Memory B cell (primary cell): ENCODE measurements around the gene OR12D1.
"Not testable (repeated sequence)": the region's sequence is repeated elsewhere in the genome, so short reads cannot be mapped to it uniquely, and the experiment has no call there.

ENCODE experiments used
- ATAC-seq: fragments of 150-1000 bp; cut with Tn5 transposase; 2 replicates; pipeline ENCODE4 v1.10.0; 2021; ENCODE audit warnings: low read depth, mild to moderate bottlenecking, moderate library complexity
- DNase-seq, 2 donors: peaks; one replicate each; pipeline ENCODE4 v3.0.0; 2022; ENCODE audit warnings: low spot score in 2 of 2
- H3K27ac Mint-ChIP-seq: one replicate; pipeline ENCODE4 v1.8.0; 2022; ENCODE audit warnings: mild to moderate bottlenecking, moderate library complexity, mixed read lengths
- H3K27me3 Mint-ChIP-seq: one replicate; pipeline ENCODE4 v1.8.0; 2022; ENCODE audit warnings: mixed read lengths
- H3K36me3 Mint-ChIP-seq: one replicate; pipeline ENCODE4 v1.8.0; 2022; ENCODE audit warnings: mild to moderate bottlenecking, mixed read lengths
- H3K4me1 Mint-ChIP-seq: one replicate; pipeline ENCODE4 v1.8.0; 2022; ENCODE audit warnings: mixed read lengths
- H3K4me3 Mint-ChIP-seq: one replicate; pipeline ENCODE4 v1.8.0; 2022; ENCODE audit warnings: mild to moderate bottlenecking, moderate library complexity, mixed read lengths
- H3K9me3 Mint-ChIP-seq: one replicate; pipeline ENCODE4 v1.8.0; 2022; ENCODE audit warnings: mixed read lengths

OR12D1 gene

DNA sequence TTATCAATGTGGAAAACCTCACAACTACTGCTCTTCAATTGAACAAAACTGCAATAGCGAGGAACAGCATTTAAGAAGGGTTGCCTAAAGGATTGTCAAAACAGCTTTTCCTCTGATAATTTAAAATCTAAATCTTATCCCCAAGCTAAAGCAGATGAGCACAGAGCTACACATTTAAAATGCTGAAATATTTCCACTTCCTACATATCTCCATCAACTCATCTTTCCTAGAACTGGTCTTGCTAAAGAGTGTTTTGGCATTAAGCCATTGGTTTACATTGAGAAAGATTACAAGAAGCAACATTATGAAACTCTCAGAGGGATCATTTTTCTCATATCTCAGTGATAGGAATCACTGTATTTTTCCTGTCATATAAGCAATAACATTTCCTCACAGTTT, 28.0 kb downstream of the OR12D1 start:
- no peak for DNase-seq
- Mint-ChIP-seq H3K4me3 (no peak overlapping the region), H3K9me3 (peaks cover 7% of the 10 kb centered on the region), H3K27ac (no peak overlapping the region), H3K4me1 (no peaks in the 10 kb centered on the region), H3K27me3 (peaks cover 21% of the 10 kb centered on the region), H3K36me3 (peaks cover 1% of the 10 kb centered on the region)
- no peak for ATAC-seq

DNA sequence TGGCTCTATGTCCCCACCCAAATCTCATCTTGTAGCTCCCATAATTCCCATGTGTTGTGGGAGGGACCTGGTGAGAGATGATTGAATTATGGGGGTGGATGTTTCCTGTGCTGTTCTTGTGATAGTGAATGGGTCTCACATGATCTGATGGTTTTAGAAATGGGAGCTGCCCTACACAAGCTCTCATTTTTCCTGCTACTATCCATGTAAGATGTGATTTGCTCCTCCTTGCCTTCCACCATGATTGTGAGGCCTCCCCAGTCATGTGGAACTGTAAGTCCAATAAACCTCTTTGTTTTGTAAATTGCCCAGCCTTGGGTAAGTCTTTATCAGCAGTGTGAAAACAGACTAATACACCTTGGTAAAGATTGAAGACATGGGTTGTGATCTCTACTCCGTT, 29.3 kb downstream of the OR12D1 start:
- ATAC-seq, H3K27ac Mint-ChIP-seq, H3K36me3 Mint-ChIP-seq, H3K4me1 Mint-ChIP-seq, H3K9me3 Mint-ChIP-seq, H3K4me3 Mint-ChIP-seq, DNase-seq: not testable (repeated sequence)
- H3K27me3 Mint-ChIP-seq: peaks cover 24% of the 10 kb centered on the region

DNA sequence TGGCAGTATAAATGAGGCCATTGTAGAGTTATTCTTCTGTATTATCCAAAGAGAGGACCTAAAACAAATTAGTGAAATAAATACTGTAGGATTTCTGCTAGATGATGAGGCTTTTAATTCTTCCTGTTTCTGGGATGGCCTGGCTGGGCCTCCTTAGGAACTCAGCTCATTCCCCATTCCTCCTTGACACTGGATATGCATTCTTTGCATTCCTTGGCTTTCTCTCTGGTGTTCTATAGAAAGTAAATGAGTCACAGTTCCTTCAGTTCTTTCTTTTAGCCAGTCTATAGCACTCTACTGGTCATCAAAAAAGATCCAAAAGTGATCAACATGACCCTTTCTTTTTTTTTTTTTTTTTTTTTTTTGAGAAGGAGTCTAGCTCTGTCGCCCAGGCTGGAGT, 32.9 kb downstream of the OR12D1 start:
- Mint-ChIP-seq H3K27me3 (peaks cover 23% of the 10 kb centered on the region), H3K4me3 (no peak overlapping the region), H3K27ac (no peak overlapping the region), H3K9me3 (peaks cover 9% of the 10 kb centered on the region), H3K36me3 (peaks cover 1% of the 10 kb centered on the region), H3K4me1 (no peaks in the 10 kb centered on the region)
- ATAC-seq (no peak), DNase-seq (no peak)

DNA sequence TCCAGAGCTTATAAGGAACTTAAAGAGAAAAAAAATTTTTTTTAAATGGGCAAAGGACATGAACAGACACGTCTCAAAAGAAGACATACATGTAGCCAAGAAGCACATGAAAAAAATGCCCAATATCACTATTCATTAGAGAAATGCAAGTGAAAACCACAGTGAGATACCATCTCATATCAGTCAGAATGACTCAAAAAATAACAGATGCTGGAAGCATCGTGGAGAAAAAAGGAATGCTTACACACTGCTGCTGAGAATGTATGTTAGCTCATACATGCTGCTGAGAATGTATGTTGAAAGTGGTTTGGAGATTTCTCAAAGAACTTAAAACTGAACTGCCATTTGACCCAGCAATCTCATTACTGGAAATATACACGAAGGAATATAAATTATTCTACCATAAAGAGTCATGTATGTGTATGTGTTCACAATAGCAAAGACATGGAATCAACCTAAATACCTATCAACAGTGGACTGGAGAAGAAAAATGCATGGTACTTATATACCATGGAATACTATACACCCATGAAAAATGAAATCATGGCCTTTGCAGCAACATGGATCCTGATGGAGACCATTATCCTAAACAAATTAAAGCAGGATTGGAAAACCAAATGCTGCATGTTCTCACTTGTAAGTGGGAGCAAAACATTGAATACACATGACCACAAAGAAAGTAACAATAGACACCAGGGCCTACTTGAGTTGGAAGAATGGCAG, 36.9 kb downstream of the OR12D1 start:
- no peak overlapping the region for H3K27ac Mint-ChIP-seq
- peaks cover 1% of the 10 kb centered on the region for H3K9me3 Mint-ChIP-seq
- DNase-seq (no peak), ATAC-seq (no peak)
- H3K4me1 Mint-ChIP-seq: no peaks in the 10 kb centered on the region
- H3K27me3 Mint-ChIP-seq: peaks cover 11% of the 10 kb centered on the region
- H3K4me3 Mint-ChIP-seq: no peak overlapping the region
- no peaks in the 10 kb centered on the region for H3K36me3 Mint-ChIP-seq

DNA sequence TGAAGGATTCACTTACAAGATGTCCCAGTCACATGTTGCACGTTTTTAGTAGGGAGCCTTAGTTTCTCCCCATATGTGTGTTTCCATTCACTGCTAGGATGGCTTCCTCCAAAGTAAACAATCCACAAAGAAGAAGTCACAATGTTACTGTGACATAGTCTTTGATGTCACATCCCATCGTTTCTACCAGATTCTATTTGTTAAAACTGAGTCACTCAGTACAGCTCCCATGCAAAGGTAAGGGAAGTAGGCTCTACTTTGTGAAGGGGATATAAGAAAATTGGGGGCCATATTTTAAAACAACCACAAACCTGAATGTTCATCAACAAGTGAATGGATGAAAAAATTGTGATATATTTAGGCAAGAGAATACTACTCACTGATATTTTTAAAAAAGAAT, 42.2 kb downstream of the OR12D1 start, which contains the start of the genes OR11A1 and OR2H1:
Gene OR11A1 (minus strand): TSS at position 101 of the 400 bp plus-strand sequence. CDS start 29,430 bp downstream, outside the sequence.
Gene OR2H1 (plus strand): TSS at position 185 of the 400 bp plus-strand sequence. CDS start 4,615 bp downstream, outside the sequence.
- DNase-seq (no peak), ATAC-seq (no peak)
- Mint-ChIP-seq H3K4me3 (no peak within 1 kb of the TSS), H3K9me3 (no peaks in the 10 kb centered on the region), H3K27me3 (peaks cover 2% of the 10 kb centered on the region), H3K27ac (no peak within 1 kb of the TSS), H3K4me1 (no peaks in the 10 kb centered on the region), H3K36me3 (no peaks in the 10 kb centered on the region)

DNA sequence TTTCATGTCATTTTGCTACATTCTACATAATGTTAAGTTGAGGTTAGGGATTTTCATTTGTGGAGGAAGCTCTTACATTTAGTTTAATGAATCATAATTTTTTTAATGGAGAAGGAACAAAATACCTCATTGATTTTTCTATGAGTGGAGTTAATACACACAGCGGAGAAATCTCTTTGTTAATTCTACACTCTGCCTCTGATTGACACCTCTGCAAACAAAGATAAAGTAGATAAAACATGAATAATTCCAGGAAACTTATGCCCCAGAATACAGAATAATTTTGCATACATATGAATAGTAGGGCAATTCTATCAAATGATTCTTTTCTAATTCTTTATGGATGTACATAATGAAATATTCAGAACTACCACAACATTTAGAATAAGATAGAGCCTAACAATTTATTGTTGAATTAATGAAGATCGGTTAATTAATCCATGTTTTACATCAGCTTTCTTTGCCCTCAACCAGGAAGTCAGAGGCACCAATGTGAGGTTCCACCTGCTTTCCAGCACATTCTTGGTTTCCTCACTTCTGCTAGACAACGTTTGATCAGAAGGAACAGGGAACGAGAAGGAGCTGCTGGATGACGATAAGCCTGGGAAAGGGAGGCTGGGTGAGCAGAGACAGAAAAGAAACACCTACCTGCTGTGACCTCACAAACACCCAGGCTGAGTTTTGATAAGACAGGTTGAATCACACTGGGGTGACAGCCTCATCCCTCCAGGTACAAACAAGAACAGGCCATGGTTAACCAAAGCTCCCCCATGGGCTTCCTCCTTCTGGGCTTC, 46.5 kb downstream of the OR12D1 start:
- Mint-ChIP-seq H3K36me3 (no peaks in the 10 kb centered on the region), H3K4me1 (no peaks in the 10 kb centered on the region)

DNA sequence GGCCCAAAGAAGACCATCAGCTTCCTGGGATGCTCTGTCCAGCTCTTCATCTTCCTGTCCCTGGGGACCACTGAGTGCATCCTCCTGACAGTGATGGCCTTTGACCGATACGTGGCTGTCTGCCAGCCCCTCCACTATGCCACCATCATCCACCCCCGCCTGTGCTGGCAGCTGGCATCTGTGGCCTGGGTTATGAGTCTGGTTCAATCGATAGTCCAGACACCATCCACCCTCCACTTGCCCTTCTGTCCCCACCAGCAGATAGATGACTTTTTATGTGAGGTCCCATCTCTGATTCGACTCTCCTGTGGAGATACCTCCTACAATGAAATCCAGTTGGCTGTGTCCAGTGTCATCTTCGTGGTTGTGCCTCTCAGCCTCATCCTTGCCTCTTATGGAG, 47.3 kb downstream of the OR12D1 start:
- Mint-ChIP-seq H3K36me3 (no peaks in the 10 kb centered on the region), H3K9me3 (no peaks in the 10 kb centered on the region), H3K4me1 (no peaks in the 10 kb centered on the region), H3K4me3 (no peak overlapping the region), H3K27ac (peak overlapping the region; percentile 18), H3K27me3 (peaks cover 9% of the 10 kb centered on the region)
- DNase-seq: no peak
- no peak for ATAC-seq

More for the DNA sequence above, 46.5 kb downstream of the OR12D1 start:
- H3K9me3 Mint-ChIP-seq: no peaks in the 10 kb centered on the region
- no peak overlapping the region for H3K4me3 Mint-ChIP-seq
- no peak for ATAC-seq
- DNase-seq: no peak
- peaks cover 9% of the 10 kb centered on the region for H3K27me3 Mint-ChIP-seq
- H3K27ac Mint-ChIP-seq: no peak overlapping the region

DNA sequence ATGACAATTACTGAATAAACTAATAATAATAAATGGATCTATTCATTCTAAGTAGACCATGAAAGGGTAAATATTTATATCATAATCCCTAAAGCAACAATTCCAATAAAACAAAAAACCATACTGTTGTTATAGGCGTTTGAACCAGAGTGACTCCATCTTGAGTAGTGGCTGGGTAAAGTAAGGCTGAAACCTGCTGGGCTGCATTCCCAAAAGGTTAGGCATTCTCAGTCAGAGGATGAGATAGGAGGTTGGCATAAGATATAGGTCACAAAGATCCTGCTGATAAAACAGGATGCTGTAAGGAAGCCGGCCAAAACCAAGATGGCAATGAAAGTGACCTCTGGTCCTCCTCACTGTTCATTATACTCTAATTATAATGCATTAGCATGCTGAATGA, 50.6 kb downstream of the OR12D1 start:
- no peaks in the 10 kb centered on the region for H3K9me3 Mint-ChIP-seq
- no peaks in the 10 kb centered on the region for H3K4me1 Mint-ChIP-seq

DNA sequence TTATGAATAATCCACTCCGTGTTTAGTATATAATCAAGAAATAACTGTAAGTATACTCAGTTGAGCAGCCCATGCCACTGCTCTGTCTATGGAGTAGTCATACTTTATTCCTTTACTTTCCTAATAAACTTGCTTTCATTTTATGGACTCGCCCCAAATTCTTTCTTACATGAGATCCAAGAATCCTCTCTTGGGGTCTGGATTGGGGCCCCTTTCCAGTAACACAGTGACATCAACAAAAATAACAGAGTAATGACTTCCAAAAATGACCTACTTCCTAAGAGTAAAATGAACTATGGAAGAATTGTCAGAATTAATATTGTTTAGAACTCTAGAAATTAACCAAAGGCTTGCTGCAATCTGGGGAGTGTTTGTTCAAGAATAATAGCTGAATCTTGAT, 51.1 kb downstream of the OR12D1 start:
- no peak for DNase-seq
- H3K9me3 Mint-ChIP-seq: no peaks in the 10 kb centered on the region
- no peaks in the 10 kb centered on the region for H3K36me3 Mint-ChIP-seq
- no peak overlapping the region for H3K4me3 Mint-ChIP-seq
- peaks cover 12% of the 10 kb centered on the region for H3K27me3 Mint-ChIP-seq
- no peak for ATAC-seq
- no peak overlapping the region for H3K27ac Mint-ChIP-seq
- no peaks in the 10 kb centered on the region for H3K4me1 Mint-ChIP-seq

More for the DNA sequence above, 50.6 kb downstream of the OR12D1 start:
- H3K27me3 Mint-ChIP-seq: peaks cover 12% of the 10 kb centered on the region
- no peak overlapping the region for H3K4me3 Mint-ChIP-seq
- ATAC-seq: no peak
- H3K27ac Mint-ChIP-seq: no peak overlapping the region
- no peaks in the 10 kb centered on the region for H3K36me3 Mint-ChIP-seq
- no peak for DNase-seq

DNA sequence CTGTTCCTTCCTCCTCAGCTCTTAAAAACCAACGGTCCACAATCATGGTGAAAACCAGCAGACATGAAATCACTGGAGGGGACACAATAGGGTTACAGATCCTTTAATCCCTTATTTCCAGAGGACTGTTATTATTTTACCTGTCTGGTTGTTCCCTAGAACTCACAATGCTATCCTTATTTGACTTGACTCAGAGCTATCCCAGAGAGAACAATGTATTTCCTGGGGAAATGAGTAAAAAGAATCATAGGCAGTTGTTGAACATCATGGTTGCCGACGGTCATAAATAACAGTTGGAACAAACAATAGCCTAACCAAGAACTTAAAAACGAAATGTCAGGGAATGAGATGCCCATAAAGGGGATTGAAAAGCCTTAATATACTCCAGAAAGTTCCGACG, 51.5 kb downstream of the OR12D1 start:
- no peak overlapping the region for H3K4me3 Mint-ChIP-seq
- H3K27ac Mint-ChIP-seq: no peak overlapping the region
- H3K4me1 Mint-ChIP-seq: no peaks in the 10 kb centered on the region
- H3K9me3 Mint-ChIP-seq: no peaks in the 10 kb centered on the region
- ATAC-seq (no peak), DNase-seq (no peak)
- H3K27me3 Mint-ChIP-seq: peaks cover 12% of the 10 kb centered on the region
- no peaks in the 10 kb centered on the region for H3K36me3 Mint-ChIP-seq
